Hepatocyte (in vitro differentiated cells): ENCODE results near the gene CRACDL.

Source experiments
- EZH2 ChIP-seq: fragments of 200-600 bp; sonication (generic); IDR thresholded peaks from 2 replicates; pipeline ENCODE4 v1.6.1; 2016; ENCODE audit warnings: antibody characterized with exemption, mild to moderate bottlenecking, borderline replicate concordance
- EZH2phosphoT487 ChIP-seq: fragments of 200-600 bp; sonication (generic); IDR thresholded peaks from one replicate; pipeline ENCODE4 v1.6.1; 2018; ENCODE audit warnings: antibody characterized with exemption, mild to moderate bottlenecking, low read depth, moderate library complexity; ENCODE audit not compliant: unreplicated experiment, severe bottlenecking
- TF ChIP-seq, protein P1 (sequence below): fragments of 200-600 bp; sonication (generic); IDR thresholded peaks from 2 replicates; pipeline ENCODE4 v1.5.1; 2016; ENCODE audit warnings: antibody characterized with exemption, mild to moderate bottlenecking; ENCODE audit not compliant: poor library complexity

- TF ChIP-seq EZH2phosphoT487 (no peak), EZH2 (no peak)
- TF ChIP-seq, protein P1, sequence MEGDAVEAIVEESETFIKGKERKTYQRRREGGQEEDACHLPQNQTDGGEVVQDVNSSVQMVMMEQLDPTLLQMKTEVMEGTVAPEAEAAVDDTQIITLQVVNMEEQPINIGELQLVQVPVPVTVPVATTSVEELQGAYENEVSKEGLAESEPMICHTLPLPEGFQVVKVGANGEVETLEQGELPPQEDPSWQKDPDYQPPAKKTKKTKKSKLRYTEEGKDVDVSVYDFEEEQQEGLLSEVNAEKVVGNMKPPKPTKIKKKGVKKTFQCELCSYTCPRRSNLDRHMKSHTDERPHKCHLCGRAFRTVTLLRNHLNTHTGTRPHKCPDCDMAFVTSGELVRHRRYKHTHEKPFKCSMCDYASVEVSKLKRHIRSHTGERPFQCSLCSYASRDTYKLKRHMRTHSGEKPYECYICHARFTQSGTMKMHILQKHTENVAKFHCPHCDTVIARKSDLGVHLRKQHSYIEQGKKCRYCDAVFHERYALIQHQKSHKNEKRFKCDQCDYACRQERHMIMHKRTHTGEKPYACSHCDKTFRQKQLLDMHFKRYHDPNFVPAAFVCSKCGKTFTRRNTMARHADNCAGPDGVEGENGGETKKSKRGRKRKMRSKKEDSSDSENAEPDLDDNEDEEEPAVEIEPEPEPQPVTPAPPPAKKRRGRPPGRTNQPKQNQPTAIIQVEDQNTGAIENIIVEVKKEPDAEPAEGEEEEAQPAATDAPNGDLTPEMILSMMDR = no peak
These were observed 10.8 kb upstream of the CRACDL start for GRCh38 chr2:98946855-98947254.
